H9 (cell line): Measurements from ENCODE around the gene PHKA1. TPM values are rescaled to one million over a fixed set of nuclear protein-coding genes. Genes with fewer than 3 reads are reported as not detected.

Source experiments
- DNase-seq: peaks from one replicate; pipeline ENCODE4 v3.0.0-alpha.2; 2017
- H2AFZ ChIP-seq: one replicate; pipeline ENCODE4 v1.6.1; 2013; ENCODE audit warnings: mild to moderate bottlenecking, low read length, control low read depth, moderate library complexity
- H2AK5ac ChIP-seq: 2 replicates; pipeline ENCODE4 v1.6.1; 2013; ENCODE audit warnings: low read length, control low read depth, mixed read lengths; ENCODE audit not compliant: insufficient read length
- H2BK120ac ChIP-seq: one replicate; pipeline ENCODE4 v1.6.1; 2013; ENCODE audit warnings: low read depth, mild to moderate bottlenecking, low read length, control low read depth, inconsistent platforms; ENCODE audit not compliant: poor library complexity, severe bottlenecking
- H2BK12ac ChIP-seq: 2 replicates; pipeline ENCODE4 v1.6.1; 2013; ENCODE audit warnings: low read length, control low read depth, mixed read lengths, low read depth; ENCODE audit not compliant: insufficient read length
- H2BK15ac ChIP-seq: 2 replicates; pipeline ENCODE4 v1.6.1; 2013; ENCODE audit warnings: low read depth, low read length, control low read depth
- H2BK20ac ChIP-seq: one replicate; pipeline ENCODE4 v1.6.1; 2013; ENCODE audit warnings: low read depth, mild to moderate bottlenecking, low read length, control low read depth, inconsistent platforms; ENCODE audit not compliant: poor library complexity, severe bottlenecking
- H2BK5ac ChIP-seq: 2 replicates; pipeline ENCODE4 v1.6.1; 2013; ENCODE audit warnings: low read length, control low read depth, mixed read lengths; ENCODE audit not compliant: insufficient read length
- H3K14ac ChIP-seq: 2 replicates; pipeline ENCODE4 v1.6.1; 2013; ENCODE audit warnings: low read length, control low read depth; ENCODE audit not compliant: insufficient read depth
- H3K18ac ChIP-seq: 2 replicates; pipeline ENCODE4 v1.6.1; 2013; ENCODE audit warnings: low read depth, mild to moderate bottlenecking, mixed read lengths, low read length, control low read depth; ENCODE audit not compliant: insufficient read length
- H3K23ac ChIP-seq: 2 replicates; pipeline ENCODE4 v1.6.1; 2013; ENCODE audit warnings: low read length, control low read depth, mixed read lengths, low read depth; ENCODE audit not compliant: insufficient read length
- H3K23me2 ChIP-seq: 2 replicates; pipeline ENCODE4 v1.6.1; 2013; ENCODE audit warnings: low read depth, mild to moderate bottlenecking, mixed read lengths, low read length, control low read depth; ENCODE audit not compliant: insufficient read length, poor library complexity, severe bottlenecking
- H3K27ac ChIP-seq: 2 replicates; pipeline ENCODE4 v1.5.1; 2013; ENCODE audit warnings: low read length, control low read depth, mixed read lengths, low read depth; ENCODE audit not compliant: insufficient read length
- H3K27me3 ChIP-seq: 2 replicates; pipeline ENCODE4 v1.6.1; 2013; ENCODE audit warnings: low read length, control low read depth, inconsistent platforms; ENCODE audit not compliant: insufficient read depth
- H3K4ac ChIP-seq: 2 replicates; pipeline ENCODE4 v1.6.1; 2013; ENCODE audit warnings: low read depth, mild to moderate bottlenecking, control low read depth, inconsistent platforms, low read length, moderate library complexity
- H3K4me1 ChIP-seq: 2 replicates; pipeline ENCODE4 v1.6.1; 2013; ENCODE audit warnings: low read length, control low read depth, inconsistent platforms; ENCODE audit not compliant: insufficient read depth
- H3K4me2 ChIP-seq: 2 replicates; pipeline ENCODE4 v1.6.1; 2013; ENCODE audit warnings: low read length, control low read depth, mixed read lengths; ENCODE audit not compliant: insufficient read length, insufficient read depth
- H3K56ac ChIP-seq: 2 replicates; pipeline ENCODE4 v1.6.1; 2013; ENCODE audit warnings: low read depth, mild to moderate bottlenecking, mixed read lengths, low read length, control low read depth; ENCODE audit not compliant: insufficient read length
- H3K79me1 ChIP-seq: 2 replicates; pipeline ENCODE4 v1.6.1; 2013; ENCODE audit warnings: low read depth, mild to moderate bottlenecking, moderate library complexity, low read length, control low read depth, inconsistent platforms; ENCODE audit not compliant: insufficient read depth, poor library complexity, severe bottlenecking
- H3K79me2 ChIP-seq: 2 replicates; pipeline ENCODE4 v1.6.1; 2013; ENCODE audit warnings: low read length, control low read depth, inconsistent platforms; ENCODE audit not compliant: insufficient read depth
- H3K9ac ChIP-seq: 2 replicates; pipeline ENCODE4 v1.6.1; 2013; ENCODE audit warnings: low read length, control low read depth, mixed read lengths; ENCODE audit not compliant: insufficient read length; ENCODE audit errors: extremely low read depth
- H3K9me3 ChIP-seq: one replicate; pipeline ENCODE4 v1.6.1; 2013; ENCODE audit warnings: low read depth, low read length, inconsistent platforms; ENCODE audit not compliant: control insufficient read depth
- H3T11ph ChIP-seq: one replicate; pipeline ENCODE4 v1.6.1; 2013; ENCODE audit warnings: mild to moderate bottlenecking, low read length, control low read depth, inconsistent platforms
- H4K20me1 ChIP-seq: one replicate; pipeline ENCODE4 v1.6.1; 2013; ENCODE audit not compliant: control insufficient read depth, insufficient read length, insufficient read depth
- H4K5ac ChIP-seq: 2 replicates; pipeline ENCODE4 v1.6.1; 2013; ENCODE audit warnings: low read depth, mild to moderate bottlenecking, mixed read lengths, low read length, control low read depth; ENCODE audit not compliant: insufficient read length
- H4K8ac ChIP-seq: replicated peaks from 2 replicates; pipeline ENCODE4 v1.6.1; 2013; ENCODE audit warnings: low read length, control low read depth, mixed read lengths, low read depth; ENCODE audit not compliant: insufficient read length
- H4K91ac ChIP-seq: 2 replicates; pipeline ENCODE4 v1.6.1; 2013; ENCODE audit warnings: low read depth, mild to moderate bottlenecking, moderate library complexity, mixed read lengths, low read length, control low read depth; ENCODE audit not compliant: insufficient read length
- H3K27ac Mint-ChIP-seq, 3 experiments: 2 replicates in 2 of 3; 3 replicates in 1 of 3; pipeline ENCODE4 v1.8.0; 2020 to 2021; ENCODE audit warnings: mixed read lengths in 3 of 3, mild to moderate bottlenecking in 1 of 3, moderate library complexity in 1 of 3
- H3K27me3 Mint-ChIP-seq: 2 replicates; pipeline ENCODE4 v1.8.0; 2021; ENCODE audit warnings: low read depth, mild to moderate bottlenecking, moderate library complexity, mixed read lengths
- H3K36me3 Mint-ChIP-seq, 3 experiments: 2 replicates in 2 of 3; 3 replicates in 1 of 3; pipeline ENCODE4 v1.8.0; 2020 to 2021; ENCODE audit warnings: low read depth in 3 of 3, mixed read lengths in 3 of 3; ENCODE audit not compliant: insufficient read depth in 1 of 3
- H3K4me1 Mint-ChIP-seq, 2 experiments: 2 replicates each; pipeline ENCODE4 v1.8.0; 2020; ENCODE audit warnings: mixed read lengths in 2 of 2
- H3K4me3 Mint-ChIP-seq, 2 experiments: 2 replicates in 1 of 2; 3 replicates in 1 of 2; pipeline ENCODE4 v1.8.0; 2020 to 2021; ENCODE audit warnings: mild to moderate bottlenecking in 2 of 2, mixed read lengths in 2 of 2, moderate library complexity in 1 of 2
- H3K9me3 Mint-ChIP-seq, 2 experiments: 2 replicates in 1 of 2; 3 replicates in 1 of 2; pipeline ENCODE4 v1.8.0; 2020; ENCODE audit warnings: mild to moderate bottlenecking in 2 of 2, mixed read lengths in 2 of 2, moderate library complexity in 1 of 2
- WGBS: extraction: QIAGEN DNeasy Blood & Tissue Kit; methylation state at CpG from one replicate; pipeline ENCODE4 v1.1.7; 2013; ENCODE audit warnings: missing lambda C conversion rate, low lambda C conversion rate, mixed read lengths; ENCODE audit not compliant: insufficient read length; ENCODE audit errors: extremely low coverage; 5-methylcytosine and 5-hydroxymethylcytosine counted together
- total RNA-seq: library from RNA; stranded (reverse); gene quantifications from 2 replicates; pipeline ENCODE4 v1.2.1, GENCODE V29; 2021
- TF ChIP-seq, protein P1 (sequence below): fragments of 200-600 bp; sonication (generic); conservative IDR thresholded peaks from 3 replicates; pipeline ENCODE4 v1.8.0; 2021; ENCODE audit warnings: antibody characterized with exemption, mild to moderate bottlenecking

The PHKA1 gene
- total RNA-seq, 1 experiment from 2014 or later, result 6.6 TPM

DNA sequence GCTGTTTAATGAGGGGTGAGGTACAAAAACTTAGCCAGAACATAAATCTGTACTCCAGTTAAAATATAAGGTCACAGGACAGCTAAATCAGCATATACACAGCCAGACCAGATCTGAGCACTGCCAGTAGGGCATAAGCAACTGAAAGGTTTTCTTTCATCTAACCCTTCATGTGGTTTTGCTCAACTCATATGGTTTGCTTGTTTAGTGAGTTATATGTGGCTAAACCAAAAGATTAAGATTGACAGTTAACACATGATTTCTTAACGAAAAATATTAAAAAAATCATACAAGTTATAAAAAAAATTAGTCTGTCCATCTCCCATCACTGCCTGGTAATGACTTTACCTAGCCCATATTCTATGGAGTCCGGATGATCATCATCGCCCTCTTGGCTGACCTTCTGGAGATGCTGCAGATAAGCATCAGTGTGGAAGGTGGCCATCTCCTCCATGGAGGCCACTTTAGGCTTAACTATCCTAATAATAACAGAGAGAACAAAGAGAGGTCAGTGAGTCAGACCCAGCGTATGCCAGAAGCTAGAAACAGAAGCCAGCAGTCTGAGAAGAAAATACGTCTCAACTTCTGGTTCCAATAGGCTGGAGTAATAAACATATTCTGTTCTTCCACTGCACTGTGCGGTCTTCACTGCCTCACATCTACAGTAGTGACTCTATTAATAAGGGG is 145.6 kb downstream of the PHKA1 start:
- no peaks in the 10 kb centered on the region for H3K27me3 Mint-ChIP-seq
- no peaks in the 10 kb centered on the region; a peak in 1 of 4 replicates for H3K4me1 Mint-ChIP-seq
- H3K23me2 ChIP-seq, result peaks cover 4% of the 10 kb centered on the region
- H3K27me3 ChIP-seq, result no peaks in the 10 kb centered on the region
- H2BK20ac ChIP-seq, result no peak overlapping the region
- no peak overlapping the region for H3T11ph ChIP-seq
- H3K79me1 ChIP-seq, result no peaks in the 10 kb centered on the region
- no peak overlapping the region for H2AFZ ChIP-seq
- H4K5ac ChIP-seq, result no peak overlapping the region
- H2BK5ac ChIP-seq, result no peak overlapping the region
- H4K8ac ChIP-seq, result no peak overlapping the region
- no peak overlapping the region for H3K27ac ChIP-seq
- no peak overlapping the region for H3K9ac ChIP-seq
- H3K9me3 Mint-ChIP-seq, result peaks cover 64 to 71% of the 10 kb centered on the region in 2 experiments
- DNase-seq, result no peak
- H3K23ac ChIP-seq, result no peak overlapping the region
- no peak overlapping the region for H2BK120ac ChIP-seq
- peaks cover 22 to 56% (median 52%) of the 10 kb centered on the region in 3 experiments for H3K36me3 Mint-ChIP-seq
- no peak overlapping the region for H3K56ac ChIP-seq
- no peaks in the 10 kb centered on the region for H4K20me1 ChIP-seq
- no peak overlapping the region for H3K18ac ChIP-seq
- no peak overlapping the region for H2AK5ac ChIP-seq
- no peaks in the 10 kb centered on the region for H3K79me2 ChIP-seq
- H3K4ac ChIP-seq, result no peak overlapping the region
- no peak overlapping the region for H3K4me3 Mint-ChIP-seq
- no peak overlapping the region for H3K14ac ChIP-seq
- H2BK12ac ChIP-seq, result no peak overlapping the region
- H2BK15ac ChIP-seq, result no peak overlapping the region
- no peak overlapping the region for H3K27ac Mint-ChIP-seq
- no peak overlapping the region for H4K91ac ChIP-seq
- TF ChIP-seq, protein P1, sequence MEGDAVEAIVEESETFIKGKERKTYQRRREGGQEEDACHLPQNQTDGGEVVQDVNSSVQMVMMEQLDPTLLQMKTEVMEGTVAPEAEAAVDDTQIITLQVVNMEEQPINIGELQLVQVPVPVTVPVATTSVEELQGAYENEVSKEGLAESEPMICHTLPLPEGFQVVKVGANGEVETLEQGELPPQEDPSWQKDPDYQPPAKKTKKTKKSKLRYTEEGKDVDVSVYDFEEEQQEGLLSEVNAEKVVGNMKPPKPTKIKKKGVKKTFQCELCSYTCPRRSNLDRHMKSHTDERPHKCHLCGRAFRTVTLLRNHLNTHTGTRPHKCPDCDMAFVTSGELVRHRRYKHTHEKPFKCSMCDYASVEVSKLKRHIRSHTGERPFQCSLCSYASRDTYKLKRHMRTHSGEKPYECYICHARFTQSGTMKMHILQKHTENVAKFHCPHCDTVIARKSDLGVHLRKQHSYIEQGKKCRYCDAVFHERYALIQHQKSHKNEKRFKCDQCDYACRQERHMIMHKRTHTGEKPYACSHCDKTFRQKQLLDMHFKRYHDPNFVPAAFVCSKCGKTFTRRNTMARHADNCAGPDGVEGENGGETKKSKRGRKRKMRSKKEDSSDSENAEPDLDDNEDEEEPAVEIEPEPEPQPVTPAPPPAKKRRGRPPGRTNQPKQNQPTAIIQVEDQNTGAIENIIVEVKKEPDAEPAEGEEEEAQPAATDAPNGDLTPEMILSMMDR, result no peak
- H3K9me3 ChIP-seq, result peaks cover 27% of the 10 kb centered on the region
- no peaks in the 10 kb centered on the region for H3K4me1 ChIP-seq
- no peak overlapping the region for H3K4me2 ChIP-seq
- WGBS, result no CpG with 5 or more reads among the region's 6 CpGs
